Thyroid gland (tissue), 4 donors: Measurements from ENCODE around the gene TSFM.

Experiments used
- POLR2A ChIP-seq, 2 donors: fragments of 450-650 bp; IDR thresholded peaks; one replicate each; pipeline ENCODE4 v1.6.1; 2017; ENCODE audit warnings: antibody characterized with exemption in 2 of 2, mild to moderate bottlenecking in 2 of 2, moderate library complexity in 1 of 2
- TF ChIP-seq, protein P1 (sequence below), 6 experiments: fragments of 200-600 bp in 3 of 6; fragments of 450-650 bp in 3 of 6; sonication (generic) in 3 of 6; IDR thresholded peaks; one replicate each; pipeline ENCODE4 v1.5.1; 2016 to 2019; ENCODE audit warnings: antibody characterized with exemption in 6 of 6, mild to moderate bottlenecking in 2 of 6, inconsistent platforms in 1 of 6, moderate library complexity in 1 of 6

DNA sequence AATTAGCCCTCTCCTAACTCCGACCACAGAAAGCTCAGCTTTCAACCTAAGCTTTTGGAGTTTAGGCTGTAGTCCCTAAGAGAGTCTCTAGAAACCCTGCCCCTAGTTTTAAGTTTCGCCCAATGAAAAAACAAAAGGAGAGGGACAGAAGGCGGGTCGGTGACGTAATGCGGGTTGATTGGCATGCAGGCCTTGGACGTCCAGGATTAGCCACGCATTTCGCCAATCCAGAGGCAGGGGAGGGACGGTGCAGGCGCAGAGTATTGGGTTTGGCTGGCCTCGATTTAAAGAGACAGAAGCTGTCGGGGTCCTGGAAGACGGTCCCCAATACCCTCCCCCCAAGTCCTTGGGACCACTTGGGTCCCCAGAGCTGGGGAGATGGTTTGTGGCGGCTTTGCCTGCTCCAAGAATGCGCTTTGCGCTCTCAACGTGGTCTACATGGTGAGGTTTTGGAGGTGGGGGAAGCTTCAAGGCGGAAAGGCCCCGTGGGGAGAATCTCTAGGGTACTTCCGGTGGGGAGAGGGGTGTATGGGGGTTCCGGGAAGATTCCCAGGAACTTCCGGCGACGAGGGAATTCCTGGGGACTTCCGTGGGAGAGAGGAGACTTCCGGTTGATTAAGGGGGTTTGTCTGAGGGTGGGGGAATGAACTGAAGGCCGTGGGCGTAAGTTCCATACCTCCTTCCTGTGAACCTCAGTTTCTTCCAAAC lies 37.7 kb upstream of the TSFM start, which contains the start of gene TSPAN31:
- TF ChIP-seq POLR2A (IDR thresholded peaks at IDR 0.05), result peak in 1 of 2 donors; percentile 73
- TF ChIP-seq, protein P1, sequence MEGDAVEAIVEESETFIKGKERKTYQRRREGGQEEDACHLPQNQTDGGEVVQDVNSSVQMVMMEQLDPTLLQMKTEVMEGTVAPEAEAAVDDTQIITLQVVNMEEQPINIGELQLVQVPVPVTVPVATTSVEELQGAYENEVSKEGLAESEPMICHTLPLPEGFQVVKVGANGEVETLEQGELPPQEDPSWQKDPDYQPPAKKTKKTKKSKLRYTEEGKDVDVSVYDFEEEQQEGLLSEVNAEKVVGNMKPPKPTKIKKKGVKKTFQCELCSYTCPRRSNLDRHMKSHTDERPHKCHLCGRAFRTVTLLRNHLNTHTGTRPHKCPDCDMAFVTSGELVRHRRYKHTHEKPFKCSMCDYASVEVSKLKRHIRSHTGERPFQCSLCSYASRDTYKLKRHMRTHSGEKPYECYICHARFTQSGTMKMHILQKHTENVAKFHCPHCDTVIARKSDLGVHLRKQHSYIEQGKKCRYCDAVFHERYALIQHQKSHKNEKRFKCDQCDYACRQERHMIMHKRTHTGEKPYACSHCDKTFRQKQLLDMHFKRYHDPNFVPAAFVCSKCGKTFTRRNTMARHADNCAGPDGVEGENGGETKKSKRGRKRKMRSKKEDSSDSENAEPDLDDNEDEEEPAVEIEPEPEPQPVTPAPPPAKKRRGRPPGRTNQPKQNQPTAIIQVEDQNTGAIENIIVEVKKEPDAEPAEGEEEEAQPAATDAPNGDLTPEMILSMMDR (IDR thresholded peaks at IDR 0.05), result peak in 1 of 6 experiments; percentile 5
